Breast epithelium (tissue), 3 donors: ENCODE results near the gene FAM53A.

Experiments
- POLR2A ChIP-seq: fragments of 450-650 bp; IDR thresholded peaks from one replicate; pipeline ENCODE4 v1.6.1; 2016; ENCODE audit warnings: antibody characterized with exemption, mild to moderate bottlenecking, moderate library complexity
- POLR2AphosphoS5 ChIP-seq, 3 donors: sonication (generic); formaldehyde crosslinking; IDR thresholded peaks; one replicate each; pipeline ENCODE4 v1.6.1; 2017; ENCODE audit warnings: antibody characterized with exemption in 3 of 3
- TF ChIP-seq, protein P1 (sequence below), 3 donors: fragments of 450-650 bp; IDR thresholded peaks; one replicate each; pipeline ENCODE4 v1.5.1; 2016 to 2017; ENCODE audit warnings: antibody characterized with exemption in 3 of 3, mild to moderate bottlenecking in 3 of 3, moderate library complexity in 3 of 3

DNA sequence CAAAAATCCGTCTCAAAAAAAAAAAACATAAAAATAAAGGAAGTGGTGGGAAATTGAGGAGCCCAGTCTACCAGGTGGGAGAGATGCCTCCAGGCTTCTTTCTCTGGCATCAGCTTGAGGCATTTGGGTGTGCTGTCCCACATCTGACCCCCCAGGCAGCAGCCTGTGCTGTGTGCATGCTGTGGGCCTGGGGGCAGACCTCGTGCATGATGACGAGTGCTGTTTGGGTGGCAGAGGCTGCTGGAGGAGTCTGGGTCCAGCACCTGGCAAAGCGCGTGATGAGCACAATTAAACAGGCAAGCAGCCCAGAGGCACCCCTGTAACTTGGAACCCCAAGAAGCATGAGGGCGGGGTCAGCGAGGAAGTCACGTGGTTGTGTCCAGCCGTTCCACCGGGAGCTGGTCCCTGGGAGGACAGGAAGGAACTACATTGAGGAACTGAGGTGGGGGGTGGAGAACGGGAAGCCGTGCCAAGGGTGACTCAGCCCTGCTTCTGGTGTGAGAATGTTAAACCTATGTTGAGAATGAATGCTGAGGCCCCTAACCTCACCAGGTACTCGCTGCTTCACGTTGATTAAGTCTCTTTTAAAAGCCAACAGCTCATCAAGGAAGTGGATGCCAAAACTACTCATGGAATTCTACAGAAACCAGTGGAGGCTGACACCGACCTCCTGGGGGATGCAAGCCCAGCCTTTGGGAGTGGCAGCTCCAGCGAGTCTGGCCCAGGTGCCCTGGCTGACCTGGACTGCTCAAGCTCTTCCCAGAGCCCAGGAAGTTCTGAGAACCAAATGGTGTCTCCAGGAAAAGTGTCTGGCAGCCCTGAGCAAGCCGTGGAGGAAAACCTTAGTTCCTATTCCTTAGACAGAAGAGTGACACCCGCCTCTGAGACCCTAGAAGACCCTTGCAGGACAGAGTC lies 43.3 kb upstream of the FAM53A start:
- TF ChIP-seq POLR2AphosphoS5 (IDR thresholded peaks at IDR 0.05) = no peak
- TF ChIP-seq POLR2A = no peak
- TF ChIP-seq, protein P1, sequence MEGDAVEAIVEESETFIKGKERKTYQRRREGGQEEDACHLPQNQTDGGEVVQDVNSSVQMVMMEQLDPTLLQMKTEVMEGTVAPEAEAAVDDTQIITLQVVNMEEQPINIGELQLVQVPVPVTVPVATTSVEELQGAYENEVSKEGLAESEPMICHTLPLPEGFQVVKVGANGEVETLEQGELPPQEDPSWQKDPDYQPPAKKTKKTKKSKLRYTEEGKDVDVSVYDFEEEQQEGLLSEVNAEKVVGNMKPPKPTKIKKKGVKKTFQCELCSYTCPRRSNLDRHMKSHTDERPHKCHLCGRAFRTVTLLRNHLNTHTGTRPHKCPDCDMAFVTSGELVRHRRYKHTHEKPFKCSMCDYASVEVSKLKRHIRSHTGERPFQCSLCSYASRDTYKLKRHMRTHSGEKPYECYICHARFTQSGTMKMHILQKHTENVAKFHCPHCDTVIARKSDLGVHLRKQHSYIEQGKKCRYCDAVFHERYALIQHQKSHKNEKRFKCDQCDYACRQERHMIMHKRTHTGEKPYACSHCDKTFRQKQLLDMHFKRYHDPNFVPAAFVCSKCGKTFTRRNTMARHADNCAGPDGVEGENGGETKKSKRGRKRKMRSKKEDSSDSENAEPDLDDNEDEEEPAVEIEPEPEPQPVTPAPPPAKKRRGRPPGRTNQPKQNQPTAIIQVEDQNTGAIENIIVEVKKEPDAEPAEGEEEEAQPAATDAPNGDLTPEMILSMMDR (IDR thresholded peaks at IDR 0.05) = no peak
